Suprapubic skin (tissue), 4 donors: ENCODE data around the gene LRRC8C. TPM values are rescaled to one million over a fixed set of nuclear protein-coding genes. Genes with fewer than 3 reads are reported as not detected.

ENCODE experiments used
- DNase-seq, 2 donors: peaks; one replicate each; pipeline ENCODE4 v3.0.0-alpha.2; 2019; ENCODE audit warnings: low spot score in 2 of 2
- H3K27ac ChIP-seq: fragments of 200-600 bp; sonication (generic); one replicate; pipeline ENCODE4 v1.5.1; 2019
- H3K27me3 ChIP-seq: fragments of 200-600 bp; sonication (generic); one replicate; pipeline ENCODE4 v1.5.1; 2019
- H3K36me3 ChIP-seq: fragments of 200-600 bp; sonication (generic); one replicate; pipeline ENCODE4 v1.5.1; 2019
- H3K4me1 ChIP-seq: fragments of 200-600 bp; sonication (generic); one replicate; pipeline ENCODE4 v1.5.1; 2019
- H3K4me3 ChIP-seq: fragments of 200-600 bp; sonication (generic); one replicate; pipeline ENCODE4 v1.5.1; 2019; ENCODE audit warnings: mild to moderate bottlenecking
- H3K9me3 ChIP-seq: fragments of 200-600 bp; sonication (generic); one replicate; pipeline ENCODE4 v1.5.1; 2019
- CTCF ChIP-seq, 2 donors: fragments of 200-600 bp in 1 of 2; fragments of 450-650 bp in 1 of 2; sonication (generic) in 1 of 2; IDR thresholded peaks; one replicate each; pipeline ENCODE4 v1.5.1; 2016 to 2019; ENCODE audit warnings: antibody characterized with exemption in 2 of 2, mild to moderate bottlenecking in 1 of 2, moderate library complexity in 1 of 2
- EP300 ChIP-seq: sonication (generic); formaldehyde crosslinking; IDR thresholded peaks from one replicate; pipeline ENCODE4 v1.6.1; 2017; ENCODE audit warnings: antibody characterized with exemption
- POLR2A ChIP-seq, 2 donors: fragments of 450-650 bp; IDR thresholded peaks; one replicate each; pipeline ENCODE4 v1.6.1; 2017; ENCODE audit warnings: antibody characterized with exemption in 2 of 2, mild to moderate bottlenecking in 2 of 2, moderate library complexity in 2 of 2
- POLR2AphosphoS5 ChIP-seq, 3 donors: sonication (generic); formaldehyde crosslinking; IDR thresholded peaks; one replicate each; pipeline ENCODE4 v1.6.1; 2017; ENCODE audit warnings: antibody characterized with exemption in 3 of 3
- WGBS: methylation state at CpG from one replicate; pipeline ENCODE4 v1.1.5; 2018; 5-methylcytosine and 5-hydroxymethylcytosine counted together
- total RNA-seq, 4 donors: library from RNA; depleted of rRNA; stranded (reverse); fragments of >200 nt; gene quantifications; one replicate each; pipeline ENCODE4 v1.1.0, GENCODE V29; 2016

LRRC8C gene
- total RNA-seq, 4 donors from 2014 or later, result 6.2 to 10.4 (median 9.1) TPM

GRCh38 chr1:89762779-89763648 is 130.1 kb downstream of the LRRC8C start:
- Histone ChIP-seq H3K27ac (no peak overlapping the region), H3K9me3 (no peaks in the 10 kb centered on the region), H3K36me3 (no peaks in the 10 kb centered on the region), H3K4me1 (peaks cover 27% of the 10 kb centered on the region), H3K27me3 (no peaks in the 10 kb centered on the region), H3K4me3 (peak overlapping the region; percentile 47)
- no peak for TF ChIP-seq POLR2AphosphoS5 (IDR thresholded peaks at IDR 0.05)
- peak; percentile 94 to 96 for TF ChIP-seq CTCF (IDR thresholded peaks at IDR 0.05)
- peak; percentile 90 to 93 for DNase-seq
- WGBS, result under 1% methylated on average over 47 of the region's 47 CpGs

- Histone ChIP-seq H3K4me1 (peaks cover 24% of the 10 kb centered on the region), H3K4me3 (peak overlapping the region; percentile 47), H3K27ac (no peak overlapping the region), H3K27me3 (no peaks in the 10 kb centered on the region), H3K9me3 (no peaks in the 10 kb centered on the region), H3K36me3 (no peaks in the 10 kb centered on the region)
- no peak for DNase-seq
- 56% methylated on average over 5 of the region's 5 CpGs for WGBS
- no peak for TF ChIP-seq POLR2A (IDR thresholded peaks at IDR 0.05)
- no peak for TF ChIP-seq EP300
These were observed 130.7 kb downstream of the LRRC8C start for GRCh38 chr1:89763649-89763986.

- no peaks in the 10 kb centered on the region for H3K9me3 ChIP-seq
- no peak overlapping the region for H3K27ac ChIP-seq
- peaks cover 19% of the 10 kb centered on the region for H3K4me1 ChIP-seq
- WGBS, result 49% methylated on average over 1 of the region's 1 CpG
- H3K36me3 ChIP-seq, result no peaks in the 10 kb centered on the region
- no peak for DNase-seq
- TF ChIP-seq POLR2A (IDR thresholded peaks at IDR 0.05) (no peak), EP300 (no peak), CTCF (IDR thresholded peaks at IDR 0.05) (no peak), POLR2AphosphoS5 (IDR thresholded peaks at IDR 0.05) (no peak)
- H3K27me3 ChIP-seq, result no peaks in the 10 kb centered on the region
- no peak overlapping the region for H3K4me3 ChIP-seq
These were observed 132.9 kb downstream of the LRRC8C start for GRCh38 chr1:89765774-89766173.

- H3K27ac ChIP-seq, result no peak overlapping the region
- no peaks in the 10 kb centered on the region for H3K27me3 ChIP-seq
These were observed 134.7 kb downstream of the LRRC8C start for GRCh38 chr1:89767618-89768017.

More at GRCh38 chr1:89767618-89768017, 134.7 kb downstream of the LRRC8C start:
- peaks cover 7% of the 10 kb centered on the region for H3K4me1 ChIP-seq
- H3K4me3 ChIP-seq, result no peak overlapping the region
- WGBS, result 78% methylated on average over 1 of the region's 1 CpG
- H3K36me3 ChIP-seq, result no peaks in the 10 kb centered on the region
- TF ChIP-seq POLR2AphosphoS5 (IDR thresholded peaks at IDR 0.05), result no peak
- H3K9me3 ChIP-seq, result no peaks in the 10 kb centered on the region
- DNase-seq, result no peak

Other genes with a start within 250 kb of the LRRC8C start
- gene LRRC8B, start 108.3 kb upstream of the LRRC8C start, total RNA-seq, result 10 to 100 TPM; 11.1 to 26.6 (median 13.9) TPM
- 10 to 100 TPM; 11.7 to 24.8 (median 21.6) TPM for gene LRRC8D, start 187.9 kb downstream of the LRRC8C start, total RNA-seq